ENCODE results near the gene PATJ.

The PATJ gene

GRCh38 chr1:61807606-61808140, 65.4 kb downstream of the PATJ start:
- DNase-seq (ENCODE audit: insufficient read length, low spot score) (no peak), FAIRE-seq (no peak)
- TF ChIP-seq, protein P1, sequence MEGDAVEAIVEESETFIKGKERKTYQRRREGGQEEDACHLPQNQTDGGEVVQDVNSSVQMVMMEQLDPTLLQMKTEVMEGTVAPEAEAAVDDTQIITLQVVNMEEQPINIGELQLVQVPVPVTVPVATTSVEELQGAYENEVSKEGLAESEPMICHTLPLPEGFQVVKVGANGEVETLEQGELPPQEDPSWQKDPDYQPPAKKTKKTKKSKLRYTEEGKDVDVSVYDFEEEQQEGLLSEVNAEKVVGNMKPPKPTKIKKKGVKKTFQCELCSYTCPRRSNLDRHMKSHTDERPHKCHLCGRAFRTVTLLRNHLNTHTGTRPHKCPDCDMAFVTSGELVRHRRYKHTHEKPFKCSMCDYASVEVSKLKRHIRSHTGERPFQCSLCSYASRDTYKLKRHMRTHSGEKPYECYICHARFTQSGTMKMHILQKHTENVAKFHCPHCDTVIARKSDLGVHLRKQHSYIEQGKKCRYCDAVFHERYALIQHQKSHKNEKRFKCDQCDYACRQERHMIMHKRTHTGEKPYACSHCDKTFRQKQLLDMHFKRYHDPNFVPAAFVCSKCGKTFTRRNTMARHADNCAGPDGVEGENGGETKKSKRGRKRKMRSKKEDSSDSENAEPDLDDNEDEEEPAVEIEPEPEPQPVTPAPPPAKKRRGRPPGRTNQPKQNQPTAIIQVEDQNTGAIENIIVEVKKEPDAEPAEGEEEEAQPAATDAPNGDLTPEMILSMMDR (IDR thresholded peaks at IDR 0.05; ENCODE audit: insufficient read depth, missing control alignments), result no peak

DNA sequence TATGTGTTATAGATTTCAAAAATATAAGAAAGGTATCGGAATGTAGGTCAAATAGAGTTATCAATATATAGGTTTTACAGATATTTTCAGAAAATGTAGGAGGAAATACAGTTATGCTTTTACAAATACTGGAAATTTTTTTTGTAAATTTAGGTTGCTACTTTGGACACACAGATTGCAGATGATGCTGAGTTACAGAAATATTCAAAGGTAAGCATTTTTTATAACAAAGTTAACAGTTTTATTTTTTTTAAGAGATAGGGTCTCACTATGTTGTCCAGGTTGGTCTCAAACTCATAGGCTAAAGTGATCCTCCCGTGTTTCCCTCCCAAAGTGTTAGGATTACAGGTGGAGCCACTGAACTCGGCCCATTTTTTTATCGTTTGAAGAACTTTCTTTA, 66.0 kb downstream of the PATJ start:
- FAIRE-seq (no peak), DNase-seq (ENCODE audit: insufficient read length, low spot score) (no peak)
- TF ChIP-seq, protein P1 (IDR thresholded peaks at IDR 0.05; ENCODE audit: insufficient read depth, missing control alignments), result no peak

- TF ChIP-seq, protein P1 (IDR thresholded peaks at IDR 0.05; ENCODE audit: insufficient read depth, missing control alignments), result no peak
- DNase-seq (ENCODE audit: insufficient read length, low spot score) (no peak), FAIRE-seq (no peak)
These were observed 66.7 kb downstream of the PATJ start for GRCh38 chr1:61808968-61809367.

GRCh38 chr1:61812916-61813315, 70.6 kb downstream of the PATJ start:
- FAIRE-seq (no peak), DNase-seq (ENCODE audit: insufficient read length, low spot score) (no peak)
- TF ChIP-seq, protein P1 (IDR thresholded peaks at IDR 0.05; ENCODE audit: insufficient read depth, missing control alignments), result no peak

DNA sequence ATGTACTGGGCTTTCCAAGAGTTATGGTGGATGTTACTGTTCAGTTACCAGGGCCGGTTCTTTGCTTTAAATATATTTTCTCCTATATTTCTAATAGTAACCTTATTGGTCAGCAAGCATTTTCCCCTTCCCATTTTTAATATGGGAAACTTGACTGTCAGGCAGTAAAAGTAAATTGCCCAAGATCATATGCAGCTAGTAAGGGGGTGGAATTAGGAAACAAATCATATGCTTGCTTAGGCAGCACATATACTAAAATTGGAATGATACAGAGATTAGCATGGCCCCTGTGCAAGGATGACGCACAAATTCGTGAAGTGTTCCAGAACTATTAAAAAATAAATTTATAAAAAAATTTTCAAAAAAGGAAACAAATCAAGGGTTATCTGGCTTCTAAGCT, 73.9 kb downstream of the PATJ start:
- FAIRE-seq, result no peak

DNA sequence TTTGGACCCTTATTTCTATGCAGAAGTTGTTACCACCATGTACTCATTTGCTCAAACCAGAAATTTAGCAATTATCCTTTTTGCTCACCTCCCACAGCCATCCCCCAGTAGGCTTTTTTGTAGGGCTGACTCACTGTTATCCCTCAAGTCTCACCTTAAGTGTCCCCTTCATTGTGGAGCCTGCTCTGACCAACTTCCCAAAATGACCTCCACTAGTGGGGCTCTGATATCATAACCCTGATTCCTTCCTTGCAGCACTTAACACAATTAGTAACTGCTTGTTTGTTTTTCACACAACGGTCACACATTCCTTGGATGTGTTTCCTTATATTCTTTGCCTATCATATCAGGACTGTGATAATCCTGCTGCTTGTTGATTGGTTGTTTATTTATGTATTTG, 76.7 kb downstream of the PATJ start:
- FAIRE-seq (no peak), DNase-seq (ENCODE audit: insufficient read length, low spot score) (no peak)
- TF ChIP-seq, protein P1 (IDR thresholded peaks at IDR 0.05; ENCODE audit: insufficient read depth, missing control alignments), result no peak

More for the DNA sequence above, 73.9 kb downstream of the PATJ start:
- DNase-seq (ENCODE audit: insufficient read length, low spot score), result no peak
- TF ChIP-seq, protein P1 (IDR thresholded peaks at IDR 0.05; ENCODE audit: insufficient read depth, missing control alignments), result no peak

DNA sequence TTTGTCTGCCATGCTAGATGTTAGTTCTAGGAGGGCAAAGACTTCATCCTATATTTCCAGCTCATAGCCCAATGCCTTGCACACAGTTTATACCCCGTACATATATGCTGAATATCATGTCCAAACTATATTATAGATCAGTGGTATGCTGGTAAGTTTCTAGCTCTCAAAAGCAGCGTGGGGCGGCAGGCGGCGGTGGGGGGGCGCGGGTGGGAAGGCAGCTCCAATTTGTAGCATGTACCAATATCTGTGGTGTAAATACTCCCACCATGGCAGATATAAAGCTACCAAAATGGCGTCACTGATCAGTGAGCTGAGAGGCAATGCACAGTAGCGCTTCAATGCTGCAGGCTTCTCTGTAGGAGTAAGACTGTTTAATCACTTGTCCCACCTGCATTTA, 77.1 kb downstream of the PATJ start:
- no peak for DNase-seq (ENCODE audit: insufficient read length, low spot score)
- FAIRE-seq, result no peak
- TF ChIP-seq, protein P1 (IDR thresholded peaks at IDR 0.05; ENCODE audit: insufficient read depth, missing control alignments), result no peak
